ENCODE results near the gene ARPP21.

The ARPP21 gene

DNA sequence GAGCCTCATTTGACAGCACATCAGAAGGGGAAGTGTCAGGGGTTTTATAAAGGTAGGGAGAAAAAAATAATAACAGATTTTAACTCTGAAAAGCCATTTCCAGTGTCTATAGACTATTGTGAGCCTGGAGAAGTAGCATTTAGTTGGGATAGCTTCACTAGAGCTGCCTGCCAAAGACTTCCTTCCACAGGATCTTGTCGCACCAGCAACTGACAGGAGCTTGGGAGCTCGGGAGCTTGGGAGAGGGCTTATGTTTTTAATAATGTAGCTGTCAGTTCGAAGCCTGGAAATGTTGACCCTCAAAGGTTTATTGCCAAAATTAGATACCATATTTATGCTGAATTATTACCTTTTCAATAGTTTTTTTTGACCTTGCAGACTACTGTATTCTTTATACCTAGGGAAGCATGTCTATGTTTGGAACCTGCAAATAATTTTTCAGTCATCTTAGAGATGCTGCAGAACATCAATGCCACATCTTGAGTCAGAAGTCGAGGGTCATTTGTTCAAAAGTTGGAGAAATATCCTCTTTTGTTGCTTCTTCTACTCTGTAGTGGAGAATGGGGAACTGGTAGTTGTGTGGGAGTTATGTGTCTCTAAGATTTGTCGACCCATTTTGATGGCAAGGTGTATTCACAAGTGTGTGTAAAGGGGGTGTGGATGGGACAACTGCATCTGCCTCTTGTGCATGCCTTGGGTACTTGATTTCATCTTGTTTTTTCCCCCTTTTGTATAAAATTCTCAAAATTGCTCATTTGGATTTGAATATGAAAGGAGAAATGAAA, 41.7 kb downstream of the ARPP21 start:
- no peaks in the 10 kb centered on the region for H3K79me2 ChIP-seq (ENCODE audit: insufficient read depth, low read length)
- no peaks in the 10 kb centered on the region for H3K9me2 ChIP-seq (replicated peaks; ENCODE audit: low read depth, low read length)
- H3K4me2 ChIP-seq (ENCODE audit: low read depth, low read length, poor library complexity, severe bottlenecking), result peak overlapping the region; percentile 14
- no peaks in the 10 kb centered on the region for H4K20me1 ChIP-seq (ENCODE audit: insufficient read depth, low read length, poor library complexity, severe bottlenecking)
- H3F3A ChIP-seq (ENCODE audit: low read depth), result no peaks in the 10 kb centered on the region
- no peaks in the 10 kb centered on the region for H3K36me3 ChIP-seq (ENCODE audit: insufficient read depth, low read length)
- H2AFZ ChIP-seq (ENCODE audit: low read length), result peak overlapping the region; percentile 39; the same call in 1 of the 2 replicates
- no peak overlapping the region for H3K9ac ChIP-seq (ENCODE audit: low read depth, low read length, poor library complexity, severe bottlenecking)
- H3K4me3 ChIP-seq (ENCODE audit: low read length, poor library complexity, severe bottlenecking), result no peak overlapping the region
- TF ChIP-seq EZH2phosphoT487 (IDR thresholded peaks at IDR 0.05; ENCODE audit: borderline replicate concordance), result no peak
- TF ChIP-seq, protein P1, sequence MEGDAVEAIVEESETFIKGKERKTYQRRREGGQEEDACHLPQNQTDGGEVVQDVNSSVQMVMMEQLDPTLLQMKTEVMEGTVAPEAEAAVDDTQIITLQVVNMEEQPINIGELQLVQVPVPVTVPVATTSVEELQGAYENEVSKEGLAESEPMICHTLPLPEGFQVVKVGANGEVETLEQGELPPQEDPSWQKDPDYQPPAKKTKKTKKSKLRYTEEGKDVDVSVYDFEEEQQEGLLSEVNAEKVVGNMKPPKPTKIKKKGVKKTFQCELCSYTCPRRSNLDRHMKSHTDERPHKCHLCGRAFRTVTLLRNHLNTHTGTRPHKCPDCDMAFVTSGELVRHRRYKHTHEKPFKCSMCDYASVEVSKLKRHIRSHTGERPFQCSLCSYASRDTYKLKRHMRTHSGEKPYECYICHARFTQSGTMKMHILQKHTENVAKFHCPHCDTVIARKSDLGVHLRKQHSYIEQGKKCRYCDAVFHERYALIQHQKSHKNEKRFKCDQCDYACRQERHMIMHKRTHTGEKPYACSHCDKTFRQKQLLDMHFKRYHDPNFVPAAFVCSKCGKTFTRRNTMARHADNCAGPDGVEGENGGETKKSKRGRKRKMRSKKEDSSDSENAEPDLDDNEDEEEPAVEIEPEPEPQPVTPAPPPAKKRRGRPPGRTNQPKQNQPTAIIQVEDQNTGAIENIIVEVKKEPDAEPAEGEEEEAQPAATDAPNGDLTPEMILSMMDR (conservative IDR thresholded peaks at IDR 0.05; ENCODE audit: low read length), result no peak
- H3K4me1 ChIP-seq (ENCODE audit: insufficient read depth, low read length, poor library complexity, severe bottlenecking), result peaks cover 14% of the 10 kb centered on the region
- H3K27me3 ChIP-seq (ENCODE audit: insufficient read depth, low read length, poor library complexity, severe bottlenecking), result no peaks in the 10 kb centered on the region
- H3K9me3 ChIP-seq (ENCODE audit: insufficient read depth, low read depth, low read length), result no peaks in the 10 kb centered on the region

DNA sequence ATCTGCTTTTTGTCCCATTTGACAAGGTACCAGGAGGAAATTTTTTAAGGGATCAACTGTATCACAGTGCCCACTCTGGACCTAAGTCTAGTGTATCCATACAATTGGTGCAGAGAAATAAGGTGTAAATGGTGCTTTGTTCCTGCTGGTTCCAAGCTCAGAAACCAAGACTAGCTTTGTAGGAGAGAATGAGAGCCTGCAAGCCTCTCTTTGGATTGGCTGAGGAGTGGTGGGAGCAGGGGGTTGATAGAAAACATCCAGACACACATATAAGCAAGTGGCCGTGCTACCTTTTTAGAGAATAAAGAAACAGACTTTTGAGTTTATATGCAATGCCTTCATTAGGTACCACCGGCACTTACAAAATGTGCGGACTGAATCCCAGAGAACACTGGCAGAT, 45.8 kb downstream of the ARPP21 start:
- Histone ChIP-seq H3K4me1 (ENCODE audit: insufficient read depth, low read length, poor library complexity, severe bottlenecking) (peaks cover 13% of the 10 kb centered on the region), H2AFZ (ENCODE audit: low read length) (no peak overlapping the region), H3K36me3 (ENCODE audit: insufficient read depth, low read length) (no peaks in the 10 kb centered on the region), H3K27me3 (ENCODE audit: insufficient read depth, low read length, poor library complexity, severe bottlenecking) (no peaks in the 10 kb centered on the region), H3K4me2 (ENCODE audit: low read depth, low read length, poor library complexity, severe bottlenecking) (no peak overlapping the region), H3K4me3 (ENCODE audit: low read length, poor library complexity, severe bottlenecking) (no peak overlapping the region), H3K79me2 (ENCODE audit: insufficient read depth, low read length) (no peaks in the 10 kb centered on the region), H3F3A (ENCODE audit: low read depth) (no peaks in the 10 kb centered on the region), H3K9me3 (ENCODE audit: insufficient read depth, low read depth, low read length) (no peaks in the 10 kb centered on the region), H3K9ac (ENCODE audit: low read depth, low read length, poor library complexity, severe bottlenecking) (no peak overlapping the region), H3K9me2 (replicated peaks; ENCODE audit: low read depth, low read length) (no peaks in the 10 kb centered on the region), H4K20me1 (ENCODE audit: insufficient read depth, low read length, poor library complexity, severe bottlenecking) (no peaks in the 10 kb centered on the region)
- TF ChIP-seq, protein P1 (conservative IDR thresholded peaks at IDR 0.05; ENCODE audit: low read length), result no peak
- no peak for TF ChIP-seq EZH2phosphoT487 (IDR thresholded peaks at IDR 0.05; ENCODE audit: borderline replicate concordance)

DNA sequence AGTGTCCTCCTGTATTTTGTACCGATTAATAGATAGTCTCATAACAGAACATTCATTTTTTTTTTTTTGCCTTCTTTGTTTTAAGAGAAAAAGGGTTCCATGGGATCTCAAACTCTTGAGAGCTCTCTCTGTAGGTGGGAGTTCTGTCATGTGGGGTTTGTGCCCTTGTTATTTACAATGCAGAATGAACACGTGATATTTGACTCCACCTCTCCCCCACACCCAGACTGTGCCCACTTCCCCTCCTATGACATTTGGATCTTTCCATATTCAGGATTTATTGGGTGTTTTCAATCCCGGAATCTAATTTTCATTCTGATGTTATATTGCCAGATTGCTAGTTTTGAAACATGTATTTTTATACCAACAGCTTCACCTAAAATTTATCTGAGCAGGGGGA, 49.5 kb downstream of the ARPP21 start:
- H3K9ac ChIP-seq (ENCODE audit: low read depth, low read length, poor library complexity, severe bottlenecking), result no peak overlapping the region
- H3K4me3 ChIP-seq (ENCODE audit: low read length, poor library complexity, severe bottlenecking), result no peak overlapping the region
- H3K79me2 ChIP-seq (ENCODE audit: insufficient read depth, low read length), result no peaks in the 10 kb centered on the region
- no peaks in the 10 kb centered on the region for H3K9me2 ChIP-seq (replicated peaks; ENCODE audit: low read depth, low read length)
- no peaks in the 10 kb centered on the region for H3K36me3 ChIP-seq (ENCODE audit: insufficient read depth, low read length)
- no peaks in the 10 kb centered on the region for H3F3A ChIP-seq (ENCODE audit: low read depth)
- no peaks in the 10 kb centered on the region for H3K9me3 ChIP-seq (ENCODE audit: insufficient read depth, low read depth, low read length)
- TF ChIP-seq, protein P1 (conservative IDR thresholded peaks at IDR 0.05; ENCODE audit: low read length), result no peak
- no peak for TF ChIP-seq EZH2phosphoT487 (IDR thresholded peaks at IDR 0.05; ENCODE audit: borderline replicate concordance)
- no peaks in the 10 kb centered on the region for H4K20me1 ChIP-seq (ENCODE audit: insufficient read depth, low read length, poor library complexity, severe bottlenecking)
- no peak overlapping the region for H2AFZ ChIP-seq (ENCODE audit: low read length)
- H3K4me2 ChIP-seq (ENCODE audit: low read depth, low read length, poor library complexity, severe bottlenecking), result no peak overlapping the region
- no peaks in the 10 kb centered on the region for H3K27me3 ChIP-seq (ENCODE audit: insufficient read depth, low read length, poor library complexity, severe bottlenecking)
- H3K4me1 ChIP-seq (ENCODE audit: insufficient read depth, low read length, poor library complexity, severe bottlenecking), result peaks cover 12% of the 10 kb centered on the region

Measured in Loucy (cell line).